ENCODE measurements around the gene NEUROD2. TPM values are rescaled to one million over a fixed set of nuclear protein-coding genes. Genes with fewer than 3 reads are reported as not detected.

Gene NEUROD2
- total RNA-seq, 1 donor = not detected

DNA sequence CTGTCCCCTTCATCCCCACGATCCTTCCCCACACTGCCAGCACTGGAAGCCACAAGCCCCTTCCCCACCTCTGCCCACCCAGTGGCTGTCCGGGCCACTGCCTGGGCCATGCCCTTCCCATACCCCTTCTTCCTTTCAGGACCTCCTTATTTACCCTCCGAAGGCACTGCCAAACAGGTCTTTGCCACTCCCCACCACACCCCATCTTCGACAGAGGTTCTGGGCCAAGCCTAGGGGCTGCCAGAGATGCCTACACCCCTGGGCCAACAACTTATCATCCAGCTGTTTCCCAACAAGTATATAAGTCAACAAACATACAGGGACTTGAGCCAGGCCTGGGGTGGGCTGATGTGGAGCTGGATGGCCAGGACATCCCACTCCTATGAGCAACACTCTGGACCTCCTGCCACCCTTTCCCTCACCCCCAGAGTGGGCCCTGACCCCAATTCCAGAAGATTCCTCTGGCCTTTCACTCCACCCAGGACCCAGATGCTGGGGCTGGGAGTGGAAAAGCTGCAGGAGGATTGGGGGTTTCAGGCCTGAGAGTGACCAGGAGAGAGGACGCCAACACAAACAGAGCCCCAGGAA lies 17.6 kb upstream of the NEUROD2 start:
- DNase-seq (ENCODE audit: low read depth) = peak; percentile 65
- no peak for TF ChIP-seq CTCF (IDR thresholded peaks at IDR 0.05; ENCODE audit: insufficient read depth, low read length)
- H3K4me3 ChIP-seq (ENCODE audit: low read depth, low read length) = no peak overlapping the region

GRCh38 chr17:39624313-39624712 lies 16.6 kb upstream of the NEUROD2 start:
- H3K4me3 ChIP-seq (ENCODE audit: low read depth, low read length) = no peak overlapping the region
- no peak for DNase-seq (ENCODE audit: low read depth)
- no peak for TF ChIP-seq CTCF (IDR thresholded peaks at IDR 0.05; ENCODE audit: insufficient read depth, low read length)

- TF ChIP-seq CTCF (IDR thresholded peaks at IDR 0.05; ENCODE audit: insufficient read depth, low read length) = peak; percentile 97
- DNase-seq (ENCODE audit: low read depth) = peak; percentile 58
- H3K4me3 ChIP-seq (ENCODE audit: low read depth, low read length) = no peak overlapping the region
These were observed 15.7 kb upstream of the NEUROD2 start for GRCh38 chr17:39623356-39623950.

DNA sequence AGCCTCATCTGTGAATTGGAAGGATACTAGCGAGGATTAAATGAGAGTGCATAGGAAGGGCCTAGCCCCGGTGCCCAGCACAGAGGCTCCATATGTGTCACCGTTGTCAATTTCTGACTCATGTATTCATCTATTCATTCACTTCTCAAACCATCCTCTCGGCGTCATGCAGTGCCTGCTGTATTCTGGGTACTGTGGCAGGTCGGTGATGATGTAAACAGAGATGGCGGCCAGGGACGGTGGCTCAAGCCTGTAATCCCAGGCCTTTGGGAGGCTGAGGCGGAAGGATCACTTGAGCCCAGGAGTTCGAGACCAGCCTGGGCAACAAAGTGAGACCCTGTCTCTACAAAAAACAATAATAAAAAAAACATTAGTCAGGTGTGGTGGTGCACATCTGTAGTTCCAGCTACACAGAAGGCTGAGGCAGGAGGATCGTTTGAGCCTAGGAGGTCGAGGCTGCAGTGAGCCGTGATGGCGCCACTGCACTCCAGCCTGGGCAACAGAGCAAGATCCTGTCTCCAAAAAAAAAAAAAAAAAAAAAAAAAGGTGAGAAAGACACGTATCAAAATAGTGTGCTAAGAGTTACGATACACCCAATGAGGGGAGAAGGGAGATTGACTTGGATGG lies 14.8 kb upstream of the NEUROD2 start:
- DNase-seq (ENCODE audit: low read depth) = no peak
- no peak overlapping the region for H3K4me3 ChIP-seq (ENCODE audit: low read depth, low read length)
- no peak for TF ChIP-seq CTCF (IDR thresholded peaks at IDR 0.05; ENCODE audit: insufficient read depth, low read length)

DNA sequence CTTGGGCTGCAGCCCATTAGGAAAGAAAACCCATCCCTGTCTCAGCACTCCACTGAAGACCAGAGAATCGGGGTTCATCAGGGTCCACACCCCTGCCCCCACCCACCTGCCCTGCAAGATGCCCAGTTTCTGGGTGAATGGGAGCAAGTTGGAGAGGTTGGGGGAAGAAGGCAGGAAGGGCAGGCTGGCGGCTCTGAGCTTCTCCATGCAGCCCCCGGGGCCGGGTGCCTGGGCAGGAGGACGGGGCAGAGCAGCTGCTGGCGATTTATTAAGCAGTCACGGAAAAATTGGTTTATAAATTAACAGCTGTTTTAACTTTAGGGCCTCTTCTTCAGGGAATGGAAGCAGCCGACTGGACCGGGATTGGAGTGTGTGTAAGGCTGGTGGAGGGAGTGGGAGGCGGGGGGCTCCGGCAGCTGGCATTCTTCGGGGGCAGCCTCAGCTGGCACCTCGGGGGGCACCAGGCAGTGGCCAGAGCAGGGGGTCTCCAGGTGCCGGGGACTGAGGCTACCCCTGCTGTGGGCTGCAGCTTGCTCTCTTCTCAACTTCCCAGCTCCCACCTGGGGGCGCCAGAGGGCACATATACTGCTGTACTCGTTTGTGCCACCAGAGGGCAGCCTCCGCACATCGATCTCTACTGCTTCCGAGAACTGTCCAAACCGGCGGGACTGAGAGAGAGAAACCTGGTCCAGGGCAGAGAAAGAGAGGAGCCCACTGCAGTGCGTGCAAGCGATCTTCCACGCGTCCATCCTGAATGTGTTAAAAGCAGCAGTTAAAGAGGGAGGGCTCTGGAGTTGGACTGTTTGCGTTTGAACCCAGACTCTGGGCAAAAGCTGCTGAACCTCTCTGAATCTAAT lies 14.0 kb upstream of the NEUROD2 start:
- no peak overlapping the region for H3K4me3 ChIP-seq (ENCODE audit: low read depth, low read length)
- DNase-seq (ENCODE audit: low read depth) = peak; percentile 79
- TF ChIP-seq CTCF (IDR thresholded peaks at IDR 0.05; ENCODE audit: insufficient read depth, low read length) = peak; percentile 100

DNA sequence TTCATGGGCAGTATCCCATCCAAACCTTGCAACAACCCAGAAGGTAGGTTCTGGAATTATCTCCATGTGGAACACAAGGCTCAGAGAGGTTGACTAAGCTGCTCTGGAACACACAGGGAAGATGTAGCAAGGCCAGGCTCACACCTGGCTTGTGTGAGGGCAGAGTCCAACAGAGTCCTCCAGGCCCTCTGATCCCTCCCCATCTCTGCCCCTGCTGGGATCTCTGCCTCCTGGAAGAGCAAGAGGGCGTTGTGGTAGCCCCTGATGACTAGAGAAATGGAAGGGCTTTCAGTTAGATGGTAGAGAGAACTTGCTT lies 12.0 kb upstream of the NEUROD2 start:
- no peak for TF ChIP-seq CTCF (IDR thresholded peaks at IDR 0.05; ENCODE audit: insufficient read depth, low read length)
- no peak for DNase-seq (ENCODE audit: low read depth)
- H3K4me3 ChIP-seq (ENCODE audit: low read depth, low read length) = no peak overlapping the region
